Measurements from ENCODE around the gene PHKG2. TPM values are rescaled to one million over a fixed set of nuclear protein-coding genes. Genes with fewer than 3 reads are reported as not detected.
A peak's percentile ranks its signal among the peaks of the same experiment; 100 is the strongest.

Gene PHKG2
- polyA plus RNA-seq, 2 of the 4 experiments (the other 2 are of a cell fraction) = 28.0 to 37.3 TPM

DNA sequence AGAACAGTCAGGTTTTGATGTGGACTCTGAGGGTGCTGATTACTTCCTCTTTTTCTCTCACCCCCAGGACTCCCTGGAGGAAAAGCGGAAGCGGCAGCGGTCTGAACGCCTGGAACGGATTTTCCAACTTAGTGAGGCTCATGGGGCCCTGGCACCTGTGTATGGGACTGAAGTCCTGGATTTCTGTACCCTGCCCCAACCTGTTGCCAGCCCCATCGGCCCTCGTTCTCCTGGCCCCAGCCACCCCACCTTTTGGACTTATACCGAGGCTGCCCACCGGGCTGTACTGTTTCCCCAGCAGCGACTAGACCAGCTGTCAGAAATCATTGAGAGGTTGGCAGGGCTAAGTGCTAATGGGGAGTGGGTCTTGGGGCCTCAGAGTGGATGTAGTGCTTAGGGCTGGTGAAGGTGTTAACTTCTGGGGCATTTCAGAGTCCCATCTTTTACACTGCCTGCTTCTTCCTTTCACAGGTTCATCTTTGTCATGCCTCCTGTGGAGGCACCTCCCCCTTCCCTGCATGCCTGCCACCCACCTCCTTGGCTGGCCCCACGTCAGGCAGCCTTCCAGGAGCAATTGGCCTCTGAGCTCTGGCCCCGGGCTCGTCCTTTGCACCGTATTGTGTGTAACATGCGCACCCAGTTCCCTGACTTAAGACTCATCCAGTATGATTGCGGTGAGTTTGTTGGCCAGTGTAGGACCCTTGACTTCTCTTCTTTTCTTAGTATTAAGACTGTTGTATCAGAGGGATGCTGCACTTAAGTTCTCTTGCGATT lies 19.1 kb upstream of the PHKG2 start:
- FAIRE-seq = no peak
- 93% methylated on average over 17 of the region's 17 CpGs for WGBS (ENCODE audit: missing lambda C conversion rate)
- no peak overlapping the region for H3K4me2 ChIP-seq
- no peaks in the 10 kb centered on the region for H3K4me1 ChIP-seq
- DNase-seq (ENCODE audit: low read depth in 1 of 2, low spot score in 1 of 2) = no peak
- H3K4me3 ChIP-seq = no peak overlapping the region
- ATAC-seq = peak in 1 of 2 experiments; percentile 15; a peak in 1 of 6 replicates
- CTCF ChIA-PET = interaction anchor here (0.5 to 1.8 kb wide), 5 partner anchors 8 to 294 kb away, joined by 3 to 5 read pairs (median 3); no protein-coding TSS in a partner anchor
- TF ChIP-seq FOSB (CRISPR knock-in tag; IDR thresholded peaks at IDR 0.05) (no peak), RCOR1 (IDR thresholded peaks at IDR 0.05; ENCODE audit: low read depth, low read length) (no peak), EP300 (IDR thresholded peaks at IDR 0.05) (no peak), HOXB13 (CRISPR knock-in tag; IDR thresholded peaks at IDR 0.05; ENCODE audit: low read depth) (no peak), NR3C1 (IDR thresholded peaks at IDR 0.05) (no peak), ELK1 (IDR thresholded peaks at IDR 0.05; ENCODE audit: low read depth, low read length) (no peak), POLR2A (IDR thresholded peaks at IDR 0.05; ENCODE audit: low read length) (no peak), HDAC2 (IDR thresholded peaks at IDR 0.05) (no peak), FOXS1 (CRISPR knock-in tag; IDR thresholded peaks at IDR 0.05) (no peak), NPAS2 (CRISPR knock-in tag; IDR thresholded peaks at IDR 0.05; ENCODE audit: borderline replicate concordance) (no peak), ZNF302 (CRISPR knock-in tag; IDR thresholded peaks at IDR 0.05) (no peak), KDM1A (IDR thresholded peaks at IDR 0.05; ENCODE audit: low read depth) (no peak), RARB (CRISPR knock-in tag; IDR thresholded peaks at IDR 0.05) (no peak), RAD21 (conservative IDR thresholded peaks at IDR 0.05 in 1 of 2, IDR thresholded peaks at IDR 0.05 in 1 of 2) (no peak), HOXB5 (CRISPR knock-in tag; IDR thresholded peaks at IDR 0.05) (no peak), SMC3 (IDR thresholded peaks at IDR 0.05) (no peak), MYC (IDR thresholded peaks at IDR 0.05; ENCODE audit: borderline replicate concordance, low read length) (no peak), ZC3H11A (IDR thresholded peaks at IDR 0.05) (no peak), FOSL2 (IDR thresholded peaks at IDR 0.05) (no peak), FOSL2 (CRISPR knock-in tag; IDR thresholded peaks at IDR 0.05) (no peak)
- TF ChIP-seq, protein P1, sequence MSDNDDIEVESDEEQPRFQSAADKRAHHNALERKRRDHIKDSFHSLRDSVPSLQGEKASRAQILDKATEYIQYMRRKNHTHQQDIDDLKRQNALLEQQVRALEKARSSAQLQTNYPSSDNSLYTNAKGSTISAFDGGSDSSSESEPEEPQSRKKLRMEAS (IDR thresholded peaks at IDR 0.05) = no peak
- no peaks in the 10 kb centered on the region for H3K9me3 ChIP-seq
- POLR2A ChIA-PET = no interaction called here
- no peak overlapping the region for H3K27ac ChIP-seq

GRCh38 chr16:30731411-30731810 lies 16.8 kb upstream of the PHKG2 start:
- POLR2A ChIA-PET = no interaction called here
- ATAC-seq = no peak
- no peak overlapping the region for H3K4me2 ChIP-seq

GRCh38 chr16:30736995-30737793 lies 11.0 kb upstream of the PHKG2 start:
- no peak overlapping the region for H3K4me3 ChIP-seq
- no peaks in the 10 kb centered on the region for H3K9me3 ChIP-seq
- TF ChIP-seq ZC3H11A (IDR thresholded peaks at IDR 0.05) = no peak
- no peak for TF ChIP-seq POLR2AphosphoS2 (conservative IDR thresholded peaks at IDR 0.05; ENCODE audit: low read length)
- no peak for TF ChIP-seq RFX5 (IDR thresholded peaks at IDR 0.05)
- TF ChIP-seq BCL3 (IDR thresholded peaks at IDR 0.05) = no peak
- no peak for TF ChIP-seq PHF8 (IDR thresholded peaks at IDR 0.05; ENCODE audit: borderline replicate concordance, low read depth)
- FAIRE-seq (no peak), ATAC-seq (no peak), DNase-seq (ENCODE audit: low read depth in 1 of 2, low spot score in 1 of 2) (no peak)
- no peak overlapping the region for H3K4me2 ChIP-seq
- peaks cover 33% of the 10 kb centered on the region for H3K4me1 ChIP-seq
- ChIA-PET POLR2A (interaction anchor here (1.3 kb wide), 1 partner anchor 11 kb away, joined by 6 read pairs; the partner anchor contains the start of gene PHKG2), CTCF (interaction anchor here (1.1 to 1.8 kb wide), 6 partner anchors 10 to 46 kb away, joined by 3 to 6 read pairs (median 4); no protein-coding TSS in a partner anchor)
- no peak overlapping the region for H3K27ac ChIP-seq
- 96% methylated on average over 15 of the region's 17 CpGs for WGBS (ENCODE audit: missing lambda C conversion rate)

More at GRCh38 chr16:30731411-30731810, 16.8 kb upstream of the PHKG2 start:
- WGBS (ENCODE audit: missing lambda C conversion rate) = 94% methylated on average over 3 of the region's 3 CpGs
- CTCF ChIA-PET = interaction anchor here (0.9 kb wide), 1 partner anchor 9 kb away, joined by 3 read pairs; a partner anchor contains a TSS
- FAIRE-seq (no peak), DNase-seq (ENCODE audit: low read depth in 1 of 2, low spot score in 1 of 2) (no peak)
- no peaks in the 10 kb centered on the region for H3K4me1 ChIP-seq
- TF ChIP-seq FOSL2 (IDR thresholded peaks at IDR 0.05) (no peak), FOSL2 (CRISPR knock-in tag; IDR thresholded peaks at IDR 0.05) (peak; percentile 48; the same call in 1 of the 2 replicates), RFX5 (IDR thresholded peaks at IDR 0.05) (no peak)
- no peak overlapping the region for H3K4me3 ChIP-seq
- no peaks in the 10 kb centered on the region for H3K9me3 ChIP-seq
- no peak overlapping the region for H3K27ac ChIP-seq

Data from A549 (cell line).